Left cardiac atrium (tissue), 4 donors: ENCODE measurements around the gene SIGLEC7. TPM values are rescaled to one million over a fixed set of nuclear protein-coding genes. Genes with fewer than 3 reads are reported as not detected.

Source experiments
- ATAC-seq, 2 donors: fragments of 200-7000 bp; cut with Tn5 transposase; one replicate each; pipeline ENCODE4 v1.9.1; 2020; ENCODE audit warnings: mild to moderate bottlenecking in 2 of 2, moderate library complexity in 2 of 2
- DNase-seq: peaks from one replicate; pipeline ENCODE4 v3.0.0-alpha.2; 2020
- intact Hi-C, 2 donors: fragments of 100-400 bp; cut with DNase I; formaldehyde crosslinking; loops; one replicate each; pipeline versions ENCODE4 v1.14.1 to v1.15.1; 2022 to 2023
- total RNA-seq, 2 donors: library from RNA; stranded (reverse); fragmentation: NEBNext Ultra II Directional; extraction: Animal tissue kit (Norgen Biotek cat#: 25700); gene quantifications; one replicate each; pipeline ENCODE4 v1.2.1, GENCODE V29; 2021
- donor health status: DM: no; HTN: yes; CAD: no.
- donor health status: DM: no; HTN: yes; CAD: no; lungs with severe emphysema.
- donor health status: DM: yes; HTN: yes; CAD: no.
- donor health status: Dilated cardiomyopathy.

SIGLEC7 gene
- total RNA-seq, 2 donors from 2014 or later, result 1.6 to 2.2 TPM

- ATAC-seq (no peak), DNase-seq (no peak)
- intact Hi-C loops, result no loop called here
Observed at GRCh38 chr19:51188227-51188559, 46.1 kb downstream of the SIGLEC7 start.

- DNase-seq (no peak), ATAC-seq (no peak)
- intact Hi-C loops, result no loop called here
Observed at GRCh38 chr19:51192689-51193088, 50.6 kb downstream of the SIGLEC7 start.

- ATAC-seq (no peak), DNase-seq (no peak)
- intact Hi-C loops, result no loop called here
Observed at GRCh38 chr19:51194527-51195315, 52.6 kb downstream of the SIGLEC7 start.

- DNase-seq, result no peak
- no peak for ATAC-seq
- intact Hi-C loops, result no loop called here
Observed at GRCh38 chr19:51195316-51195586, 53.1 kb downstream of the SIGLEC7 start.

- DNase-seq, result no peak
- ATAC-seq, result no peak
- intact Hi-C loops, result no loop called here
Observed at GRCh38 chr19:51195616-51196015, 53.5 kb downstream of the SIGLEC7 start.

DNA sequence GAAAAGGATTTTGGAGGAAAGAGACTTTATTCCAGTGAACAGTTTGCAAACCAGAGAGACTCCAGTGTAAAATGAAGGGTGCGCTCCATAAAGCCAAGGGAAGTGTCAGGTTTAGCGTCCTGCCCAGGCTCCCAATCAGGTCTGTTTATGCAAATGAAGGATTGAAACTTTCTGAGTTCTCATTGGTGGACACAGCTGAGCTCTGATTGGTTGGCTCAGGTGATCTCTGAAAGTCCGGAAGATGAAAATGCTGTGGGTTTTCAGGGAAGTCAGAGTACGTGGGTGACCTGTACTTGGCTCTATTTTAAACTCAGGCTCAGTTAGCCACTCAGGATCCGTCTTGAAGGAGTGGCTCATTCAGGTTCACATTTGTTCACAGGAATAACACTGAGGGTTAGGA is 54.1 kb downstream of the SIGLEC7 start:
- ATAC-seq (no peak), DNase-seq (no peak)
- intact Hi-C loops, result no loop called here

DNA sequence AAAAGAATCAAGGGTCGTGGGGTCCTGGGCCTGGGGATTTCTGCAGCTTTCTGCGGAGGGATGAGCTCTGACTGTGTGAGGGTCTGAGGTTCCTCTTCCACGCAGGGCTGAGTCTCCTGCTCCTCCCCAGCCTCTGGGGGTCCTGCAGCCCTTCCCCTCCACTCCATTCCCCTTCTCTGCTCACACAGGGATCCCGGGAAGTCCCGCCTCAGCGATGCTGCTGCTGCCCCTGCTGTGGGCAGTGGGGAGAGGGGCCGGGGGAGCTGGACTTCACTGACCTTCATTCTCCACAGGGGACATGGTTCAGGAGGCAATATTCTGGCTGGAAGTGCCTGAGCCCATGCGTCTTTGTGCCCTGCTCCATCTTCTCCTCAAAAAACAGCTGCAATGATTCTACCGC is 56.5 kb downstream of the SIGLEC7 start:
- intact Hi-C loops, result no loop called here
- DNase-seq, result no peak
- no peak for ATAC-seq

GRCh38 chr19:51200071-51200666 is 58.1 kb downstream of the SIGLEC7 start:
- intact Hi-C loops, result no loop called here
- ATAC-seq, result no peak
- DNase-seq, result no peak

GRCh38 chr19:51201712-51202111 is 59.6 kb downstream of the SIGLEC7 start:
- DNase-seq (no peak), ATAC-seq (no peak)
- intact Hi-C loops, result no loop called here

Other genes with a start within 250 kb of the SIGLEC7 start
- gene KLK4, start 230.9 kb upstream of the SIGLEC7 start, total RNA-seq, result not detected
- under 1 TPM in 1 of 2 donors, not detected in 1; 0.42 TPM for gene KLK5, start 189.3 kb upstream of the SIGLEC7 start, total RNA-seq
- gene KLK6, start 172.7 kb upstream of the SIGLEC7 start, total RNA-seq, result not detected
- gene KLK7, start 158.4 kb upstream of the SIGLEC7 start, total RNA-seq, result under 1 TPM in 1 of 2 donors, not detected in 1; 0.16 TPM
- gene KLK8, start 140.7 kb upstream of the SIGLEC7 start, total RNA-seq, result under 1 TPM in 1 of 2 donors, not detected in 1; 0.53 TPM
- gene KLK10, start 122.6 kb upstream of the SIGLEC7 start, total RNA-seq, result under 1 TPM; 0.26 to 0.32 TPM
- gene KLK11, start 115.7 kb upstream of the SIGLEC7 start, total RNA-seq, result 1 to 10 TPM; 1.7 to 2.6 TPM
- not detected for gene KLK12, start 107.3 kb upstream of the SIGLEC7 start, total RNA-seq
- gene KLK13, start 77.2 kb upstream of the SIGLEC7 start, total RNA-seq, result under 1 TPM in 1 of 2 donors, not detected in 1; 0.65 TPM
- gene KLK14, start 59.4 kb upstream of the SIGLEC7 start, total RNA-seq, result under 1 TPM; 0.21 to 0.31 TPM
- 1 to 10 TPM; 5.3 to 6.0 TPM for gene CTU1, start 33.9 kb upstream of the SIGLEC7 start, total RNA-seq
- 1 to 10 TPM; 5.1 to 6.6 TPM for gene SIGLEC9, start 17.4 kb upstream of the SIGLEC7 start, total RNA-seq
- gene CD33, start 82.8 kb downstream of the SIGLEC7 start, total RNA-seq, result 10 to 100 TPM in 1 of 2 donors, 1 to 10 TPM in 1; 3.2 to 11.4 TPM
- not detected for gene SIGLECL1, start 108.8 kb downstream of the SIGLEC7 start, total RNA-seq
- under 1 TPM in 1 of 2 donors, not detected in 1; 0.16 TPM for gene IGLON5, start 169.3 kb downstream of the SIGLEC7 start, total RNA-seq
- gene VSIG10L, start 199.8 kb downstream of the SIGLEC7 start, total RNA-seq, result 1 to 10 TPM; 1.5 to 1.8 TPM
- 100 to 1,000 TPM; 225 to 267 TPM for gene ETFB, start 224.1 kb downstream of the SIGLEC7 start, total RNA-seq
- 1 to 10 TPM; 1.3 to 2.5 TPM for gene CLDND2, start 226.7 kb downstream of the SIGLEC7 start, total RNA-seq
- gene NKG7, start 230.4 kb downstream of the SIGLEC7 start, total RNA-seq, result 1 to 10 TPM in 1 of 2 donors, under 1 TPM in 1; 0.89 to 4.0 TPM
- gene LIM2, start 245.7 kb downstream of the SIGLEC7 start, total RNA-seq, result not detected
- not detected for gene C19orf84, start 248.3 kb downstream of the SIGLEC7 start, total RNA-seq